HG03378 (cell line): ENCODE data around the gene ALDH8A1.
"Not testable (repeated sequence)": the region's sequence is repeated elsewhere in the genome, so short reads cannot be mapped to it uniquely, and the experiment has no call there.

Experiments used
- ATAC-seq: cut with Tn5 transposase; IDR thresholded peaks from one replicate; pipeline ENCODE4 v1.9.1; 2021; ENCODE audit warnings: mild to moderate bottlenecking, moderate library complexity; ENCODE audit not compliant: unreplicated experiment

Gene ALDH8A1

GRCh38 chr6:134920422-134920821 lies 29.5 kb downstream of the ALDH8A1 start:
- ATAC-seq = no peak

GRCh38 chr6:134918418-134918961 lies 31.4 kb downstream of the ALDH8A1 start:
- no peak for ATAC-seq

- ATAC-seq = no peak
Observed at GRCh38 chr6:134911547-134911946, 38.4 kb downstream of the ALDH8A1 start.

- no peak for ATAC-seq
Observed at GRCh38 chr6:134910593-134910935, 39.3 kb downstream of the ALDH8A1 start.

- ATAC-seq = no peak
Observed at GRCh38 chr6:134909701-134910592, 40.0 kb downstream of the ALDH8A1 start.

- ATAC-seq = no peak
Observed at GRCh38 chr6:134908906-134909516, 40.9 kb downstream of the ALDH8A1 start.

- not testable (repeated sequence) for ATAC-seq
Observed at GRCh38 chr6:134904731-134905130, 45.2 kb downstream of the ALDH8A1 start.

- no peak for ATAC-seq
Observed at GRCh38 chr6:134903448-134903847, 46.5 kb downstream of the ALDH8A1 start.

- no peak for ATAC-seq
Observed at GRCh38 chr6:134902936-134903335, 47.0 kb downstream of the ALDH8A1 start.

GRCh38 chr6:134902074-134902861 lies 47.6 kb downstream of the ALDH8A1 start:
- no peak for ATAC-seq

GRCh38 chr6:134898575-134898974 lies 51.3 kb downstream of the ALDH8A1 start:
- no peak for ATAC-seq

GRCh38 chr6:134898166-134898565 lies 51.7 kb downstream of the ALDH8A1 start:
- not testable (repeated sequence) for ATAC-seq

- no peak for ATAC-seq
Observed at GRCh38 chr6:134896910-134897309, 53.0 kb downstream of the ALDH8A1 start.

- ATAC-seq = no peak
Observed at GRCh38 chr6:134894800-134895199, 55.1 kb downstream of the ALDH8A1 start.

GRCh38 chr6:134892362-134892761 lies 57.5 kb downstream of the ALDH8A1 start:
- ATAC-seq = no peak

GRCh38 chr6:134891633-134892032 lies 58.3 kb downstream of the ALDH8A1 start:
- ATAC-seq = no peak

- no peak for ATAC-seq
Observed at GRCh38 chr6:134888316-134888715, 61.6 kb downstream of the ALDH8A1 start.

GRCh38 chr6:134884752-134885151 lies 65.1 kb downstream of the ALDH8A1 start:
- no peak for ATAC-seq

GRCh38 chr6:134883314-134883713 lies 66.6 kb downstream of the ALDH8A1 start:
- no peak for ATAC-seq

GRCh38 chr6:134882426-134883038 lies 67.4 kb downstream of the ALDH8A1 start:
- ATAC-seq = peak; percentile 68
